ENCODE data around the gene ETV3L.

The ETV3L gene

DNA sequence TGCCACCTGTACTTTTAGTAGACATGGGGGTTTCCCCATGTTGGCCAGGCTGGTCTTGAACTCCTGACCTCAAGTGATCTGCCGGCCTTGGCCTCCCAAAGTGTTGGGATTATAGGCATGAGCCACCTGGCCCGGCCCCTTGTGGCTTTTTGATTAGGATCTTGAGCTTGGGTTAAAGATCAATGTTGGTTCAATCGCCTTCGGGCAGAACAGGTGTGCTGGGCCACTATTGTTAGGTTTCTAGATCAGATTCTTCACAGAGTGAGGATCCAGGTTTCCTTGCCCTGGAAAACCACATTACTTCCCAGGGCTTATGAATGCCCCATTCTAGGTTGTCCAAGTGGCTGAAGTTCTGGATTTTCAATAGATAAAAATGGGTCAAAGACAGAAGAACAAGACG is 32.5 kb upstream of the ETV3L start:
- DNase-seq (ENCODE audit: low read depth, low spot score), result no peak

DNA sequence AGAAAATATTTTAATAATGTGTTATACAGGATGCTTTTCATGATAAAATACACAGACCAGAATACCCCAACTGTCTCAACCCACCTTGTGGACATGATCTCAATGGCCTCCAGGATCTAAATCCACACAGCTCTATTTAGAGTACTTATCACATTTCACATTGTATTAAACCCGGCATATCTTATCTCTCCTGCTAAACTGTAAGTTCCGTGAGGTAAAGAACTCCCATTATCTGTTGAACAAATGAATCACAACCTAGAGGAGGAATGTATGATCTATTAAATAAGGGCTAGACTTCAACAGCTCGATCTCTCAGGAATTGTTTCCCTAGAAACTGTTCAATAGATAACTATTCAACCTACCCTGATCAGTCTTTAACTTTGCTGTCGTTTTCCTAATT is 31.7 kb upstream of the ETV3L start:
- DNase-seq (ENCODE audit: low read depth, low spot score), result no peak

DNA sequence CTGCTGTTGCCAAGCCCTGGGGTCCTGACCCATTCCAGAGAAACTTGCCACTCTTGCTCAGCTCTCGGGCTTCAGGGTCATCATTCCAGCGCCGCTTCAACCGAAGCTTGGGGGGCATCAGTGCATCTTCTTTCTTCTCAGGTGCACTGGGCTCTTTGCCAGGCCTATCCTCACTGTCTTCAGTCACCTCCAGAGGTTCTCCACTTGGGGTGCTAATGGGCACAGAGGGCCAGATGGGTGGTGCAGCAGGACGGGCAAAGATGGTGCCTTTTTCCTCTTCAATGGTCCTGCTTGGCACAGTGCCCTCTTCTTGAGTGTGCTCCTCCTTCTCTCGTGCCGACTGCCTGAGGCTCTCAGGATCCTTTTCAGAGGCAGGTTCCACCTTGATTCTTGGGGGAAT is 25.2 kb upstream of the ETV3L start:
- DNase-seq (ENCODE audit: low read depth, low spot score), result no peak

- DNase-seq (ENCODE audit: low read depth, low spot score), result no peak
Measured at GRCh38 chr1:157119448-157119847, 19.8 kb upstream of the ETV3L start.

DNA sequence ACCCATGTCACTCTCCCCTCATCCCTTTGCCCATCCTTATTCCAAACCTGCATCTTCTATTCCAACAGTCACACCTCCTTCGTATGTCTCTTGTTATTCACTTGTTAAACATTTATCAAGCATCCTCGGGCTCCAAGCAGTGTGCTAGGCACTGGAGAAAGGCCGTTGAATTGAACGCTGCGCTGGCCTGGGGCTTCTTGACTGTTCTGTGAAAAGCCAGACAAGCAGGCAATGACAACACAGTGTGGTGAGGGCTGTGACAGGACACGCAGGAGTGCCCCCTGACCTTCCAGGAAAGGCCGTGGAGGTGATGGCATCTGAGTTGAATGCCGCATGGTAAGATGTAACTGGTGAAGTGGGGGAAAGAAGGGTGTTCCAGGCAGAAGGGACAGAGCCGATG is 19.4 kb upstream of the ETV3L start:
- DNase-seq (ENCODE audit: low read depth, low spot score), result no peak

DNA sequence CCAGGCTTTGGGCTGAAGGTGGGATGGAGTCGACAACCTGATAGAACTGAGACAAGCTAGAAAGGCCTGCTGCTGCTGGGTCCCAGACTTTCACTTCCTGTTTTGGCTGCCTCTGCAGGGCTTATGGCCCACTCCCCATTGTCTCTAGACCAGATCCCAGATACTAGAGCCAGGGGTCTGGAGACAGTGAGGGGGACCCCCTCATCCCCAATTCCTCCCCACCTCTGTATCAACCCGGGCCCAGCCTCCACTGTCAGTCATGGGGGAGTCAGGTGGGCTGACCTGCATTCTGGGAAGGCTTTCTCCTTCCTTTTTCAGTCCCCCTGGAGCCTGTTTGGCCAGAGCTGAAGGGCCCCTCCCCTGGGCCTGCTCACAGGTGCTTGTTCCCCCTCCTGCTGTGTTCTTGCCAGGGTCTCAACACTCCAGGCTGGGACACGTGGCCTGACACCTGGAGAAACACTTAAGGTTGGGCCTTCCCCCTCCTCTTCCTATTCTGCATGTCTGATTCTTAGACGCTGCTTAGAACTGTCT is 18.0 kb upstream of the ETV3L start:
- DNase-seq (ENCODE audit: low read depth, low spot score), result no peak

GRCh38 chr1:157116737-157117103 is 17.1 kb upstream of the ETV3L start:
- no peak for DNase-seq (ENCODE audit: low read depth, low spot score)

- DNase-seq (ENCODE audit: low read depth, low spot score), result no peak
Measured at GRCh38 chr1:157115851-157116736, 16.5 kb upstream of the ETV3L start.

- no peak for DNase-seq (ENCODE audit: low read depth, low spot score)
Measured at GRCh38 chr1:157115429-157115838, 15.8 kb upstream of the ETV3L start.

- no peak for DNase-seq (ENCODE audit: low read depth, low spot score)
Measured at GRCh38 chr1:157114183-157115121, 14.8 kb upstream of the ETV3L start.

DNA sequence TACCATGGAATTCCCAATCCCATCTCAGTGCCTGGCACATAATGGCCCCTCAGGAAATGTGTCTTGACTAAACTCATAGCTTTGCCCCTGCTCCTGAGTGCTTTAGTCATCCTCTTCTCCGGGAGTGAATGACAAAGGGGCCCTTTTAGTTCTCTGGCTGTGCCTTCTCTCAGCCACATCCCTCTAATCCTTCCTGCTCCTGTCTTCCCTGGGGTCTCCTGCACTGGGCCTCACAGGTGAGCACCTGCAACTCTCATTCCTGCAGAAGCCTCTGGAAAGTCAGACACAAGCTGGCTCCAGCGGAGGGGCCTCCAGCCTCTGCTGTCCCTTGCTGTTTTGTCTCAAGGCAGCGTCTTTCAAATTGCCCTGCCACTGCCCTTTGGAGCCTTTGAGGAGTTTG is 14.0 kb upstream of the ETV3L start:
- no peak for DNase-seq (ENCODE audit: low read depth, low spot score)

- no peak for DNase-seq (ENCODE audit: low read depth, low spot score)
Measured at GRCh38 chr1:157113106-157113505, 13.5 kb upstream of the ETV3L start.

DNA sequence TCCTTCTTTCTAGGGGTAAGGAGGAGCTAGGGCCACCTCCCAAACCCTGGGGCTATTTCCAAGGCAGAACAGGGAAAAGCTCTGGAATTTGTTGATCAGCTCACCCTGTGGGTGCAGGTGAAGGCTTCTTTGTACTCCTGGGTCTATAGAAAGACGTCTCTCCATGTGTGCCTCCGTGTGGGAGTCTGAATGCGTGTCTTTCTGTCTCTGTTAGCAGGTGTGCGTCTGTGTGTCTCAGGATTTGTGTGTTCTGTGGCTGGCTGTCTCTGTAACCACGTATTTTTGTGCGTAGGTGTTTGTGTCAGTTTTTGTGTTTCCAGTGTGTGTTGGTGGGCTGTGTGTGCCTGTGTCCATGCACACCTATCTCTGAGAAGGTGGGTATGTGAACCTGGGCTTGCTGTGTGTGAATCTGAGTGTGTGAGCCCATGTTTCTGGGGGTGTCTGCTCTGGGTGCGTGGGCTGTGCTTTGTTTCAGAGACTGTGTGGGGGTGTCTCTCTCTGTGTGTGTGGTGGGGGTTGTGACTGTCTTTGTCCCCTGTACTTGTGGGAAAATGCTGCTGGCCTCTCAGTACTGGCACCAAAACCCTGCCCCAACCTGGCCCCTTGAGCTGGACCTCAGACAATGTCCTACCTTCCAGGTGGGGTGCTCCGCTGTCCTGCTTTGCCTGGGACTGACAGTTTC is 12.7 kb upstream of the ETV3L start:
- DNase-seq (ENCODE audit: low read depth, low spot score), result no peak

- peak; percentile 52 for DNase-seq (ENCODE audit: low read depth, low spot score)
Measured at GRCh38 chr1:157111396-157112165, 12.0 kb upstream of the ETV3L start.

- DNase-seq (ENCODE audit: low read depth, low spot score), result no peak
Measured at GRCh38 chr1:157110686-157111085, 11.1 kb upstream of the ETV3L start.

DNA sequence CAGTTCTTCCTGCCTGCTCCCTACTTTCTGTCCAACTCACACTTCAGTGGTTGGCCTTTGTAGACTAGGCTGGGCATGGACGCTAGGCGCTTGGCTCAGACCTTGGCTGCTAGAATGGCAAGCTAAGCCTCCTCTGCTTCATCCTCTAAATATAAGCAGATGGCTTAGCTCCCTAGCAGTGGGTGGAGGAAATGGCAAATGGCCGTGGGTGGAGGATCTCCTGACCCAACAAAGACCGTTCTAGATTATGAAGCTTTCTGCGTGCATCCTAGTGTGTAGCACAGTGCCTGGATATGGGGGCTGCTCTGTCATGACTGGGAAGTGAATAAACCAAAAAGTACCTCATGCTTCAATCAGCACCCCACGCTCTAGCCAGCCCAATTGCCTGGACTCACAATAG is 10.4 kb upstream of the ETV3L start:
- DNase-seq (ENCODE audit: low read depth, low spot score), result no peak

- DNase-seq (ENCODE audit: low read depth, low spot score), result no peak
Measured at GRCh38 chr1:157108448-157108847, 8.8 kb upstream of the ETV3L start.

DNA sequence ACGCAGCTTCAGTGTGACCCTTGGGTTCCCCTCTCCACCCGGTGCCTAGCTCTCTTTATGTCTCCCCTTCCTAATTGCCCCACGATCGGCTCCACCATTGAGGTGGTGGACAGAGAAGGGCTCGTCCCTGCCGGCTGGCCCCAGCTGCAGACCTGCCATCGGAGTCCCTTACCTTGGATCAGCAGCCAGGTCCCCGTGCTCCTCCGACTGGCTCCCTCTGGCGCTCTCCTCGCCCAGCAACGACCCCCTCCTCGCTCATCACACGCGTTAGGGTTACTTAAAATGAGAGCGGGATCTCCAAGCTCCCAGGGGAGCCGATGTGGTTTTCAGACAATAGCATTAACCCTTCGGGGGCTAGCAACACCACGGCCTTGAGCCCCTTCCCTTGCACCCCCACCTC is 8.1 kb upstream of the ETV3L start:
- no peak for DNase-seq (ENCODE audit: low read depth, low spot score)

DNA sequence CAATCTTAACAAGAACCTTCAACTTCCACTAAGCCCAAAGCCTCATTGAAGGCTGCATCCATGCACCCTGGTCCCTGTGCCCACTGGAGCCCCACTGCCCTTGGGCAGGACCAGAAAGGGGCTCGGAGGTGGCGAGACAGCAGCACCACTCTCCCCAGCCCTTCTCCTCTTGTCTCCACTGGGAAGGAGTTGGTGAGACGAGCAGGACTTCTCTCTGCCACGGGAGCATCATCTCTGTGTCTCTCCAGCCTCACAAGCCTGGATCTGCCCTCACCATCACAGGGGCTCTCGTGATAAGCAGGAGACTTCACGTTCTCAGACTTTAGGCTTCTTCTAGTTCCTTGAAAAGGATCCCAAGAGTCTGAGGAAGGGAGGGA is 7.2 kb upstream of the ETV3L start:
- DNase-seq (ENCODE audit: low read depth, low spot score), result no peak

DNA sequence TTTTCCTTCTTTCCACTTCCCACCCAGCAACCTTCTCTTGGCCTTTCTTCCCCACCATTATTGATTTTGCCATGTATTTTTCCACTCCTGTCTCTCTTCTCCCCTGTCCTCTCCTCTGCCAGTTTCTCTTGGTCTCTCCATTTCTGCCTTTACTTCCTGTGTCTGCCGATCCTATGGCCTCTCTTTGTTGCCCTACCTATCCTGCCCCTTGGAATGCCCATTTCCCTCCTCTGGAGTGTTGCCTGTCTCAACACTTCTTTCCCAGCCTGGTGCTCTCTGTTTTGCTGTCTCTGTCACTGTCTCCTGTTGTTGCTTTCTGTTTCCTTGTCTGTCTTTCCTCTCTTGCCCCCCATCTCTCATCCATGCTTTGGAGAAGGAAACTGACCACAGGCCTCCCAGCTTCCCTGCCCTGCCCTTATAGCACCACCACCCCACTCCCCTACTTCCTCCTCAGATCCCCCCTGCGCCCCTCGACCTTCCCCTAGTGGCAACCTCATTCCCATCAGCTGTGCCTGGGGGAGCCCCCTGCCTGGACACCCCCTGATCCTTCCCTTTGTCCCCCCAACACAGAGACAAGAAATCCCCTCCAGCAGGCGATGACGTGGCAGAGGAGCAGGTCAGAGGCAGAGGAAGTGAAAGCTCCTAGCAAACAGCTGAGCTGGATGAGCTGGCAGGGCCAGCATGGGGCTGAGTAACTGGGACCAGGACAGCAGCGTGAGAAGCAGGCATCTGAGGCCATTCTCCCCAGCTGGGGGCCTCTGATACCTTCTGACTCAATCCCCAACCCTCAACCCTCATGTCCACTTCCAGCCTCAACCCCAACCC is 6.6 kb upstream of the ETV3L start:
- DNase-seq (ENCODE audit: low read depth, low spot score), result no peak

Data from iPS DF 19.7 (cell line).